ENCODE results near the gene ADARB1. TPM values are rescaled to one million over a fixed set of nuclear protein-coding genes. Genes with fewer than 3 reads are reported as not detected.

Gene ADARB1
- total RNA-seq, 1 experiment from 2014 or later, result 14.1 TPM

DNA sequence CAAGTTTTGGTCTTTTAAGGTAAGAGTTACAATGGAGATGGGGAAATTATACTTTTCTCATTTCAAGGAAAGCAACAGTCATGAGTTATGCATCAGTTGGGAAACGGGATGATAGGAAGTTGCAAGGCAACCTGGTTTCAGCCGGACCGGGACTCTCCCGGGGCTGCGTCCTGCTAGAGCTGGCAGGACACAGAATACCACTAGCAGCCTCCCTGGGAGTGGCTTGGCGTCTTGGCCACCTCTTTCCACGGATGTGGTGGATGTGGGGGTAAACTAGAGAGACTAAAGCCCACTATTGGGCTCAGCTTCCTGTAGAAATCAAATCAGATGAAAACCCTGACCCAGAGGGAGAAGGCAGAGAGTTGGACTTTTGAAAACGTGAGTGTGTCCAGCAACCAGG, 71.9 kb downstream of the ADARB1 start:
- H3K9ac ChIP-seq (ENCODE audit: low read length), result no peak overlapping the region
- H3K4me1 ChIP-seq (ENCODE audit: insufficient read depth, low read length), result no peaks in the 10 kb centered on the region
- POLR2A ChIA-PET (ENCODE audit: unreplicated experiment), result no interaction called here
- H3K4me3 ChIP-seq (ENCODE audit: low read length), result no peak overlapping the region
- no peaks in the 10 kb centered on the region for H3K9me3 ChIP-seq (ENCODE audit: low read length)
- H3K27ac ChIP-seq (ENCODE audit: low read length), result no peak overlapping the region
- H4K20me1 ChIP-seq (ENCODE audit: low read length), result no peaks in the 10 kb centered on the region
- H3F3A ChIP-seq (ENCODE audit: low read length, unreplicated experiment), result no peaks in the 10 kb centered on the region
- H3K79me2 ChIP-seq (ENCODE audit: low read length), result no peaks in the 10 kb centered on the region
- BruUV-seq (replicated peaks), result no TSS peak
- TF ChIP-seq EZH2 (IDR thresholded peaks at IDR 0.05; ENCODE audit: low read length, unreplicated experiment) (no peak), EZH2phosphoT487 (IDR thresholded peaks at IDR 0.05; ENCODE audit: borderline replicate concordance, low read length) (no peak)
- TF ChIP-seq, protein P1, sequence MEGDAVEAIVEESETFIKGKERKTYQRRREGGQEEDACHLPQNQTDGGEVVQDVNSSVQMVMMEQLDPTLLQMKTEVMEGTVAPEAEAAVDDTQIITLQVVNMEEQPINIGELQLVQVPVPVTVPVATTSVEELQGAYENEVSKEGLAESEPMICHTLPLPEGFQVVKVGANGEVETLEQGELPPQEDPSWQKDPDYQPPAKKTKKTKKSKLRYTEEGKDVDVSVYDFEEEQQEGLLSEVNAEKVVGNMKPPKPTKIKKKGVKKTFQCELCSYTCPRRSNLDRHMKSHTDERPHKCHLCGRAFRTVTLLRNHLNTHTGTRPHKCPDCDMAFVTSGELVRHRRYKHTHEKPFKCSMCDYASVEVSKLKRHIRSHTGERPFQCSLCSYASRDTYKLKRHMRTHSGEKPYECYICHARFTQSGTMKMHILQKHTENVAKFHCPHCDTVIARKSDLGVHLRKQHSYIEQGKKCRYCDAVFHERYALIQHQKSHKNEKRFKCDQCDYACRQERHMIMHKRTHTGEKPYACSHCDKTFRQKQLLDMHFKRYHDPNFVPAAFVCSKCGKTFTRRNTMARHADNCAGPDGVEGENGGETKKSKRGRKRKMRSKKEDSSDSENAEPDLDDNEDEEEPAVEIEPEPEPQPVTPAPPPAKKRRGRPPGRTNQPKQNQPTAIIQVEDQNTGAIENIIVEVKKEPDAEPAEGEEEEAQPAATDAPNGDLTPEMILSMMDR (conservative IDR thresholded peaks at IDR 0.05; ENCODE audit: low read depth, low read length), result no peak
- no peak overlapping the region for H2AFZ ChIP-seq (ENCODE audit: low read length)
- no peak overlapping the region for H3K4me2 ChIP-seq (ENCODE audit: low read length)
- no peaks in the 10 kb centered on the region for H3K9me2 ChIP-seq (replicated peaks; ENCODE audit: low read length)
- no peak for DNase-seq
- ATAC-seq, result no peak
- H3K36me3 ChIP-seq (ENCODE audit: low read depth, low read length), result no peaks in the 10 kb centered on the region
- intact Hi-C loops (cut with micrococcal nuclease), result no loop called here
- H3K27me3 ChIP-seq (ENCODE audit: low read length), result no peaks in the 10 kb centered on the region
- CTCF ChIA-PET, result no interaction called here

DNA sequence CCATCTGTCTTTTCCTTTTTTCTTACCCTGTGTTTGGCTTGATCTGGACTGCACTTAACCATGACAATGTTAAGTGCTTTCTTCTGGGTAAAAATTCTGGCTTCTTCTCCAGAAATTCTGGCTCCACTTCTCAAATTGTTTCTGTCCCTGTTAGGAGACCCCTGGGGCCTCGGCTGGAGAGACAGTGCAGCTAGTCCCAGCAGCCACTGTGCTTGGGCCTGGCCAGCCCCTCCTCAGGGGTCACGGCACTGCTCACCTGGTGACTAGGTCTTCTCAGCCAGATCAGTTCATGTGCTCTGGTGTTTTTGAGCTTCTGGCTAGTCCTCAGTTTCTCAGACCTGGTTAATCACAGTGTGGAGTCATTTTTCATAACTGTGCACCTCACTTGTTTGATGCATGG, 72.4 kb downstream of the ADARB1 start:
- no TSS peak for BruUV-seq (replicated peaks)
- Histone ChIP-seq H3K9ac (ENCODE audit: low read length) (no peak overlapping the region), H3K27me3 (ENCODE audit: low read length) (no peaks in the 10 kb centered on the region), H3K4me3 (ENCODE audit: low read length) (no peak overlapping the region), H2AFZ (ENCODE audit: low read length) (no peak overlapping the region), H3K36me3 (ENCODE audit: low read depth, low read length) (no peaks in the 10 kb centered on the region), H3F3A (ENCODE audit: low read length, unreplicated experiment) (no peaks in the 10 kb centered on the region), H3K9me3 (ENCODE audit: low read length) (no peaks in the 10 kb centered on the region), H3K4me1 (ENCODE audit: insufficient read depth, low read length) (no peaks in the 10 kb centered on the region), H3K4me2 (ENCODE audit: low read length) (no peak overlapping the region), H3K9me2 (replicated peaks; ENCODE audit: low read length) (no peaks in the 10 kb centered on the region), H4K20me1 (ENCODE audit: low read length) (no peaks in the 10 kb centered on the region), H3K79me2 (ENCODE audit: low read length) (no peaks in the 10 kb centered on the region), H3K27ac (ENCODE audit: low read length) (no peak overlapping the region)
- TF ChIP-seq EZH2phosphoT487 (IDR thresholded peaks at IDR 0.05; ENCODE audit: borderline replicate concordance, low read length) (no peak), EZH2 (IDR thresholded peaks at IDR 0.05; ENCODE audit: low read length, unreplicated experiment) (no peak)
- TF ChIP-seq, protein P1 (conservative IDR thresholded peaks at IDR 0.05; ENCODE audit: low read depth, low read length), result no peak
- DNase-seq (no peak), ATAC-seq (no peak)
- intact Hi-C loops (cut with micrococcal nuclease), result no loop called here
- CTCF ChIA-PET, result no interaction called here
- POLR2A ChIA-PET (ENCODE audit: unreplicated experiment), result no interaction called here

DNA sequence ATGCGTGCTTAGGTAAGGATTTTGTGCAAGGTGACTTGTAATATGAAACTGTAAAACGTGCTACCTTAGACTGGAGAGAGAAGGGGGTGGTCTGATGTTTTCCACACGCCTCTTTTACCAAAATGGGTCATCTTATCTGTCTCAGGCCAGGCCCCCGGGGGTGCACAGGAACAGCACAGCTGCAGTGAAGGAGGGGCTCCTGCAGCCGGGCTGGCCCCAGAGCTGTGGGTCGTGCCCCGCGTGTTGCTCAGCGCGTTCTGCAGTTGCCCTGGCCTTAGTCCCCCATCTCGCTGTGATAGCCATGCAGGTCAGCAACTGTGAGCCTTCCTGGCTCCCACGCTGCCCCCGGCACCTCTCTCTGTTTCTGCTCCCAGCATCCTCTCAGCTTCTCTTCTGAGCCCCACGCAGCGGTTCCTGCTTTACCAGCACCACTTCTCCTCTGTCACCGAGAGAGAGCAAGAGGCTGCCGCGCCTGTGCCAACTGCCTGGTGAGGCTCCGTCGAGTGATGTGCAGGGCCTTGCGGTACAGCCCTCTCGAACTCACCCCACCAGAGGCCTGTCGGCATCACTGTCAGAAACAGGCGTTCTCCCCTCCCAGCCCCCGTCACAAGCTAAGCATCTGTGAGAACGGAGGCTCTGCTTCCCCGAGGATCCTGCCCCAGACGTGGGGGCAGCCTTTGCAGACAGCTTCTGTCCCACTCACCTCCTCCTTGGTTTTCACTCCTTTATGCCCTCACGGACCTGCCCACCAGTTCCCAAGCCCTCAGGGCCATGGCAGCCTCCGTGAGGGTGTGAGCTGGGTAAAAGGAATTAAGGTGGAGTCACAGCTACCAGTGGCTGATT, 73.3 kb downstream of the ADARB1 start:
- H3K4me3 ChIP-seq (ENCODE audit: low read length), result no peak overlapping the region
- intact Hi-C loops (cut with micrococcal nuclease), result no loop called here
- ChIA-PET POLR2A (ENCODE audit: unreplicated experiment) (no interaction called here), CTCF (no interaction called here)
- no peaks in the 10 kb centered on the region for H3K79me2 ChIP-seq (ENCODE audit: low read length)
- H3F3A ChIP-seq (ENCODE audit: low read length, unreplicated experiment), result no peaks in the 10 kb centered on the region
- H3K4me2 ChIP-seq (ENCODE audit: low read length), result no peak overlapping the region
- no TSS peak for BruUV-seq (replicated peaks)
- no peaks in the 10 kb centered on the region for H3K27me3 ChIP-seq (ENCODE audit: low read length)
- H3K9ac ChIP-seq (ENCODE audit: low read length), result no peak overlapping the region
- H2AFZ ChIP-seq (ENCODE audit: low read length), result no peak overlapping the region
- ATAC-seq (no peak), DNase-seq (no peak)
- no peaks in the 10 kb centered on the region for H4K20me1 ChIP-seq (ENCODE audit: low read length)
- TF ChIP-seq, protein P1 (conservative IDR thresholded peaks at IDR 0.05; ENCODE audit: low read depth, low read length), result no peak
- TF ChIP-seq EZH2 (IDR thresholded peaks at IDR 0.05; ENCODE audit: low read length, unreplicated experiment) (no peak), EZH2phosphoT487 (IDR thresholded peaks at IDR 0.05; ENCODE audit: borderline replicate concordance, low read length) (no peak)
- no peak overlapping the region for H3K27ac ChIP-seq (ENCODE audit: low read length)
- H3K36me3 ChIP-seq (ENCODE audit: low read depth, low read length), result no peaks in the 10 kb centered on the region
- H3K4me1 ChIP-seq (ENCODE audit: insufficient read depth, low read length), result no peaks in the 10 kb centered on the region
- H3K9me2 ChIP-seq (replicated peaks; ENCODE audit: low read length), result no peaks in the 10 kb centered on the region
- H3K9me3 ChIP-seq (ENCODE audit: low read length), result no peaks in the 10 kb centered on the region

All from PC-3 (cell line).